Measurements from ENCODE around the gene ELAVL1. TPM values are rescaled to one million over a fixed set of nuclear protein-coding genes. Genes with fewer than 3 reads are reported as not detected.

The ELAVL1 gene
- total and polyA plus RNA-seq, 2 experiments from 2014 or later: 81.6 to 143 TPM

- TF ChIP-seq REST (IDR thresholded peaks at IDR 0.05; ENCODE audit: unreplicated experiment): no peak
These were observed 77.1 kb downstream of the ELAVL1 start (continued) for GRCh38 chr19:7928334-7928706.

- Histone ChIP-seq H4K20me1 (replicated peaks; ENCODE audit: insufficient read depth) (peaks cover 6% of the 10 kb centered on the region; the same call in 1 of the 2 replicates), H3K27ac (ENCODE audit: low read depth) (no peak overlapping the region), H3K9me2 (ENCODE audit: insufficient read depth) (no peaks in the 10 kb centered on the region), H3K4me2 (no peak overlapping the region), H3K27me3 (ENCODE audit: insufficient read depth) (no peaks in the 10 kb centered on the region), H3F3A (replicated peaks; ENCODE audit: low read depth) (peaks cover 31% of the 10 kb centered on the region), H3K36me3 (ENCODE audit: insufficient read depth) (no peaks in the 10 kb centered on the region; the same call in 1 of the 2 replicates), H3K4me1 (ENCODE audit: insufficient read depth) (peaks cover 4% of the 10 kb centered on the region; the same call in 1 of the 2 replicates), H3K79me2 (replicated peaks; ENCODE audit: insufficient read depth) (no peaks in the 10 kb centered on the region), H2AFZ (no peak overlapping the region), H3K4me3 (no peak overlapping the region)
- Mint-ChIP-seq H3K36me3 (ENCODE audit: low read depth) (peaks cover 39% of the 10 kb centered on the region), H3K4me1 (peaks cover 4% of the 10 kb centered on the region), H3K27me3 (ENCODE audit: insufficient read depth, low read depth, poor library complexity) (peaks cover 21% of the 10 kb centered on the region), H3K9me3 (no peaks in the 10 kb centered on the region), H3K4me3 (no peak overlapping the region), H3K27ac (no peak overlapping the region)
- ATAC-seq: no peak
- DNase-seq (ENCODE audit: low spot score): no peak
- TF ChIP-seq CREB1 (CRISPR knock-in tag; IDR thresholded peaks at IDR 0.05; ENCODE audit: low read depth): no peak
- no peak for TF ChIP-seq EZH2 (IDR thresholded peaks at IDR 0.05; ENCODE audit: low read depth, unreplicated experiment)
- no peak for TF ChIP-seq ZNF114 (CRISPR knock-in tag; IDR thresholded peaks at IDR 0.05)
- no peak for TF ChIP-seq REST (IDR thresholded peaks at IDR 0.05; ENCODE audit: unreplicated experiment)
- no peak for TF ChIP-seq ETS1 (IDR thresholded peaks at IDR 0.05)
- no peak for TF ChIP-seq ZNF462 (CRISPR knock-in tag; IDR thresholded peaks at IDR 0.05)
These were observed 77.7 kb downstream of the ELAVL1 start for GRCh38 chr19:7927605-7928333.
